Measurements from ENCODE around the gene MED31. TPM values are rescaled to one million over a fixed set of nuclear protein-coding genes. Genes with fewer than 3 reads are reported as not detected.
"Not testable (repeated sequence)": the region's sequence is repeated elsewhere in the genome, so short reads cannot be mapped to it uniquely, and the experiment has no call there.

The MED31 gene
- total RNA-seq, 3 donors from 2014 or later (not counting 1 experiment from before 2014, with no cell fraction given), result 8.3 to 26.1 (median 19.1) TPM

- WGBS (ENCODE audit: insufficient coverage), result 98% methylated on average over 7 of the region's 7 CpGs
- peaks cover 40% of the 10 kb centered on the region for H3K36me3 ChIP-seq (ENCODE audit: control insufficient read depth, insufficient read depth, low read length)
- no peak overlapping the region for H3K27ac ChIP-seq (ENCODE audit: low read length)
- Mint-ChIP-seq H3K27me3 (ENCODE audit: low read depth in 2 of 2) (no peaks in the 10 kb centered on the region), H3K9me3 (no peaks in the 10 kb centered on the region), H3K4me1 (no peaks in the 10 kb centered on the region), H3K27ac (no peak overlapping the region), H3K4me3 (no peak overlapping the region), H3K36me3 (no peaks in the 10 kb centered on the region)
- TF ChIP-seq, protein P1, sequence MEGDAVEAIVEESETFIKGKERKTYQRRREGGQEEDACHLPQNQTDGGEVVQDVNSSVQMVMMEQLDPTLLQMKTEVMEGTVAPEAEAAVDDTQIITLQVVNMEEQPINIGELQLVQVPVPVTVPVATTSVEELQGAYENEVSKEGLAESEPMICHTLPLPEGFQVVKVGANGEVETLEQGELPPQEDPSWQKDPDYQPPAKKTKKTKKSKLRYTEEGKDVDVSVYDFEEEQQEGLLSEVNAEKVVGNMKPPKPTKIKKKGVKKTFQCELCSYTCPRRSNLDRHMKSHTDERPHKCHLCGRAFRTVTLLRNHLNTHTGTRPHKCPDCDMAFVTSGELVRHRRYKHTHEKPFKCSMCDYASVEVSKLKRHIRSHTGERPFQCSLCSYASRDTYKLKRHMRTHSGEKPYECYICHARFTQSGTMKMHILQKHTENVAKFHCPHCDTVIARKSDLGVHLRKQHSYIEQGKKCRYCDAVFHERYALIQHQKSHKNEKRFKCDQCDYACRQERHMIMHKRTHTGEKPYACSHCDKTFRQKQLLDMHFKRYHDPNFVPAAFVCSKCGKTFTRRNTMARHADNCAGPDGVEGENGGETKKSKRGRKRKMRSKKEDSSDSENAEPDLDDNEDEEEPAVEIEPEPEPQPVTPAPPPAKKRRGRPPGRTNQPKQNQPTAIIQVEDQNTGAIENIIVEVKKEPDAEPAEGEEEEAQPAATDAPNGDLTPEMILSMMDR (IDR thresholded peaks at IDR 0.05), result no peak
- ATAC-seq (no peak), DNase-seq (no peak)
- no peaks in the 10 kb centered on the region for H3K27me3 ChIP-seq (ENCODE audit: control insufficient read depth, insufficient read depth, low read length)
- intact Hi-C loops (cut with micrococcal nuclease), result no loop called here
- H3K4me1 ChIP-seq (ENCODE audit: control insufficient read depth, insufficient read depth, low read length), result no peaks in the 10 kb centered on the region
- no peak overlapping the region for H3K4me3 ChIP-seq (ENCODE audit: low read length)
- H3K9me3 ChIP-seq (ENCODE audit: control insufficient read depth, insufficient read depth, low read length), result no peaks in the 10 kb centered on the region
Measured at GRCh38 chr17:6596081-6596480, 55.3 kb downstream of the MED31 start.

- ATAC-seq; H3K36me3 Mint-ChIP-seq; H3K27me3 Mint-ChIP-seq (ENCODE audit: low read depth in 2 of 2); H3K27ac ChIP-seq (ENCODE audit: low read length); H3K9me3 Mint-ChIP-seq; H3K27me3 ChIP-seq (ENCODE audit: control insufficient read depth, insufficient read depth, low read length); H3K4me3 Mint-ChIP-seq; H3K4me1 ChIP-seq (ENCODE audit: control insufficient read depth, insufficient read depth, low read length); H3K4me3 ChIP-seq (ENCODE audit: low read length); DNase-seq; intact Hi-C loops (cut with micrococcal nuclease); H3K4me1 Mint-ChIP-seq; H3K9me3 ChIP-seq (ENCODE audit: control insufficient read depth, insufficient read depth, low read length); H3K27ac Mint-ChIP-seq: not testable (repeated sequence)
- peaks cover 55% of the 10 kb centered on the region for H3K36me3 ChIP-seq (ENCODE audit: control insufficient read depth, insufficient read depth, low read length)
- 98% methylated on average over 14 of the region's 14 CpGs for WGBS (ENCODE audit: insufficient coverage)
Measured at GRCh38 chr17:6593371-6593770, 58.0 kb downstream of the MED31 start.

Other genes starting within 250 kb of the MED31 start
- gene AIPL1, start 216.5 kb downstream of the MED31 start, total RNA-seq, result not detected
- gene PIMREG, start 207.2 kb downstream of the MED31 start, total RNA-seq, result 1 to 10 TPM in 1 of 3 donors, under 1 TPM in 2; 0.73 to 1.4 (median 0.78) TPM
- gene PITPNM3, start 95.0 kb downstream of the MED31 start, total RNA-seq, result under 1 TPM; 0.42 to 0.75 (median 0.50) TPM
- 10 to 100 TPM; 13.4 to 17.2 (median 15.4) TPM for gene KIAA0753, start 10.9 kb downstream of the MED31 start, total RNA-seq
- gene TXNDC17, start 10.5 kb downstream of the MED31 start, total RNA-seq, result 10 to 100 TPM; 15.2 to 15.7 (median 15.4) TPM
- gene C17orf100, start 157 bp upstream of the MED31 start, total RNA-seq, result under 1 TPM; 0.68 to 0.87 (median 0.82) TPM
- gene SLC13A5, start 61.8 kb upstream of the MED31 start, total RNA-seq, result not detected
- 100 to 1,000 TPM in 1 of 3 donors, 10 to 100 TPM in 2; 64.2 to 130 (median 97.4) TPM for gene XAF1, start 104.4 kb upstream of the MED31 start, total RNA-seq
- gene FBXO39, start 124.6 kb upstream of the MED31 start, total RNA-seq, result under 1 TPM; 0.40 to 0.72 (median 0.43) TPM
- gene TEKT1, start 180.1 kb upstream of the MED31 start, total RNA-seq, result not detected

Measured in natural killer cell (primary cell).